SK-N-SH (cell line): ENCODE measurements around the gene KRTAP10-5. TPM values are rescaled to one million over a fixed set of nuclear protein-coding genes. Genes with fewer than 3 reads are reported as not detected.

Source experiments
- CTCF ChIA-PET: fragments of 300-600, 350-600 bp; formaldehyde crosslinking; extraction: SDS; loops from one replicate; lab custom pipeline; 2021; lab: Yijun Ruan, JAX
- POLR2A ChIA-PET: fragments of 350-600 bp; sonication (Branson Sonifier 250); formaldehyde crosslinking; extraction: SDS; loops from one replicate; lab custom pipeline; 2020; ENCODE audit warnings: antibody characterized with exemption, inconsistent platforms; lab: Yijun Ruan, JAX
- DNase-seq: peaks from one replicate; pipeline ENCODE4 v3.0.0; 2012
- H2AFZ ChIP-seq: fragments of 200-600 bp; sonication (generic); 2 replicates; pipeline ENCODE4 v1.8.1; 2016; ENCODE audit warnings: antibody characterized with exemption, mild to moderate bottlenecking, low read depth
- H3F3A ChIP-seq: fragments of 200-600 bp; sonication (generic); replicated peaks from 2 replicates; pipeline ENCODE3; 2016; ENCODE audit warnings: antibody characterized with exemption, mild to moderate bottlenecking; ENCODE audit not compliant: insufficient read depth
- H3K27ac ChIP-seq, 2 experiments: fragments of 200-500 bp in 1 of 2; fragments of 200-600 bp in 1 of 2; sonication (Bioruptor generic) in 1 of 2; sonication (generic), shearing (Covaris generic) in 1 of 2; 2 replicates each; pipeline versions ENCODE4 v1.5.1 to v1.6.1; 2014 to 2016; ENCODE audit warnings: low read depth in 2 of 2, inconsistent platforms in 1 of 2, low read length in 1 of 2, mild to moderate bottlenecking in 1 of 2, mixed read lengths in 1 of 2
- H3K27me3 ChIP-seq: fragments of 200-600 bp; sonication (generic), shearing (Covaris generic); 2 replicates; pipeline ENCODE4 v1.6.1; 2016; ENCODE audit warnings: mixed run types; ENCODE audit not compliant: insufficient read depth
- H3K36me3 ChIP-seq, 2 experiments: fragments of 200-500 bp in 1 of 2; fragments of 200-600 bp in 1 of 2; sonication (Bioruptor generic) in 1 of 2; sonication (generic) in 1 of 2; replicated peaks in 1 of 2; 2 replicates each; pipeline versions ENCODE3 to v1.5.1; 2014 to 2016; ENCODE audit warnings: low read length in 1 of 2, mild to moderate bottlenecking in 1 of 2; ENCODE audit not compliant: insufficient read depth in 2 of 2, control insufficient read depth in 1 of 2
- H3K4me1 ChIP-seq, 2 experiments: fragments of 200-500 bp in 1 of 2; fragments of 200-600 bp in 1 of 2; sonication (Bioruptor generic) in 1 of 2; sonication (generic), shearing (Covaris generic) in 1 of 2; 2 replicates each; pipeline versions ENCODE4 v1.5.1 to v1.6.1; 2014 to 2016; ENCODE audit warnings: low read depth in 1 of 2, low read length in 1 of 2, mixed run types in 1 of 2; ENCODE audit not compliant: insufficient read depth in 2 of 2, control insufficient read depth in 1 of 2
- H3K4me2 ChIP-seq: fragments of 200-600 bp; sonication (generic), shearing (Covaris generic); 2 replicates; pipeline ENCODE4 v1.6.1; 2017; ENCODE audit warnings: mixed run types
- H3K4me3 ChIP-seq, 2 experiments: fragments of 200-500 bp in 1 of 2; fragments of 200-600 bp in 1 of 2; sonication (Bioruptor generic) in 1 of 2; sonication (generic), shearing (Covaris generic) in 1 of 2; 2 replicates each; pipeline versions ENCODE4 v1.5.1 to v1.8.1; 2014 to 2016; ENCODE audit warnings: low read depth in 2 of 2, inconsistent platforms in 1 of 2, low read length in 1 of 2, mild to moderate bottlenecking in 1 of 2, mixed read lengths in 1 of 2, moderate library complexity in 1 of 2
- H3K79me2 ChIP-seq: fragments of 200-600 bp; sonication (generic); 2 replicates; pipeline ENCODE4 v1.8.1; 2017; ENCODE audit warnings: mild to moderate bottlenecking; ENCODE audit not compliant: insufficient read depth
- H3K9ac ChIP-seq: fragments of 200-600 bp; sonication (generic); 2 replicates; pipeline ENCODE4 v1.6.1; 2017; ENCODE audit warnings: mixed run types
- H3K9me2 ChIP-seq: fragments of 200-600 bp; sonication (generic); 2 replicates; pipeline ENCODE4 v1.6.1; 2017; ENCODE audit warnings: mixed run types
- H3K9me3 ChIP-seq: fragments of 200-600 bp; sonication (generic); 2 replicates; pipeline ENCODE4 v1.6.1; 2017; ENCODE audit warnings: mixed run types, mild to moderate bottlenecking, moderate library complexity
- H4K20me1 ChIP-seq: fragments of 200-600 bp; sonication (generic); 2 replicates; pipeline ENCODE4 v1.6.1; 2017; ENCODE audit warnings: mild to moderate bottlenecking, mixed run types; ENCODE audit not compliant: insufficient read depth
- GABPA ChIP-seq: IDR thresholded peaks from 2 replicates; pipeline ENCODE4 v1.4.0; 2012; ENCODE audit warnings: low read depth, mild to moderate bottlenecking
- GATA2 ChIP-seq: sonication (generic); formaldehyde crosslinking; IDR thresholded peaks from 2 replicates; pipeline ENCODE4 v1.5.0; 2020; ENCODE audit warnings: mild to moderate bottlenecking, missing genetic modification reagents
- MXI1 ChIP-seq: IDR thresholded peaks from 2 replicates; pipeline ENCODE4 v1.6.1; 2012; ENCODE audit warnings: mild to moderate bottlenecking, low read depth, low read length, improper control_type of control experiment
- NRF1 ChIP-seq: IDR thresholded peaks from 2 replicates; pipeline ENCODE4 v1.6.1; 2012; ENCODE audit warnings: low read depth, mild to moderate bottlenecking, low read length
- RCOR1 ChIP-seq: fragments of 150-350 bp; IDR thresholded peaks from 2 replicates; pipeline ENCODE4 v1.6.1; 2017; ENCODE audit warnings: antibody characterized with exemption, low read length
- RFX5 ChIP-seq: IDR thresholded peaks from 2 replicates; pipeline ENCODE4 v1.6.1; 2012; ENCODE audit warnings: mild to moderate bottlenecking, improper control_type of control experiment, low read length
- RXRA ChIP-seq: IDR thresholded peaks from 2 replicates; pipeline ENCODE4 v1.4.0; 2012; ENCODE audit warnings: low read depth, mild to moderate bottlenecking, borderline replicate concordance
- SMC3 ChIP-seq: IDR thresholded peaks from 2 replicates; pipeline ENCODE4 v1.6.1; 2012; ENCODE audit warnings: low read depth, low read length, improper control_type of control experiment
- TCF12 ChIP-seq: IDR thresholded peaks from 2 replicates; pipeline ENCODE4 v1.4.0; 2012
- YY1 ChIP-seq: IDR thresholded peaks from 2 replicates; pipeline ENCODE4 v1.4.0; 2012; ENCODE audit warnings: low read depth, mild to moderate bottlenecking
- WGBS: methylation state at CpG from one replicate; pipeline ENCODE4 v1.1.6; 2017; ENCODE audit warnings: low lambda C conversion rate; 5-methylcytosine and 5-hydroxymethylcytosine counted together
- polyA plus RNA-seq, 3 experiments: library from polyadenylated mRNA; depleted of rRNA; stranded (reverse); fragments of >200 nt; gene quantifications; 2 replicates each; pipeline ENCODE4 v1.2.3, GENCODE V29; 2012
- TF ChIP-seq, protein P1 (sequence below): IDR thresholded peaks from 2 replicates; pipeline ENCODE4 v1.6.1; 2012; ENCODE audit warnings: mild to moderate bottlenecking, low read depth, low read length, moderate library complexity
- TF ChIP-seq, protein P2 (sequence below): IDR thresholded peaks from 2 replicates; pipeline ENCODE4; 2012
- TF ChIP-seq, protein P3 (sequence below): fragments of 150-350 bp; IDR thresholded peaks from 2 replicates; pipeline ENCODE4 v1.6.1; 2017; ENCODE audit warnings: antibody characterized with exemption, low read length, low read depth, borderline replicate concordance
- TF ChIP-seq, protein P4 (sequence below): IDR thresholded peaks from 2 replicates; pipeline ENCODE4 v1.4.0; 2012; ENCODE audit warnings: low read depth, borderline replicate concordance
- TF ChIP-seq, protein P5 (sequence below): fragments of 200-600 bp; sonication (generic); IDR thresholded peaks from 2 replicates; pipeline ENCODE4 v1.6.1; 2017; ENCODE audit warnings: antibody characterized with exemption, mild to moderate bottlenecking, moderate library complexity

The KRTAP10-5 gene
- polyA plus RNA-seq, 1 of the 3 experiments (the other 2 are of a cell fraction), result not detected

DNA sequence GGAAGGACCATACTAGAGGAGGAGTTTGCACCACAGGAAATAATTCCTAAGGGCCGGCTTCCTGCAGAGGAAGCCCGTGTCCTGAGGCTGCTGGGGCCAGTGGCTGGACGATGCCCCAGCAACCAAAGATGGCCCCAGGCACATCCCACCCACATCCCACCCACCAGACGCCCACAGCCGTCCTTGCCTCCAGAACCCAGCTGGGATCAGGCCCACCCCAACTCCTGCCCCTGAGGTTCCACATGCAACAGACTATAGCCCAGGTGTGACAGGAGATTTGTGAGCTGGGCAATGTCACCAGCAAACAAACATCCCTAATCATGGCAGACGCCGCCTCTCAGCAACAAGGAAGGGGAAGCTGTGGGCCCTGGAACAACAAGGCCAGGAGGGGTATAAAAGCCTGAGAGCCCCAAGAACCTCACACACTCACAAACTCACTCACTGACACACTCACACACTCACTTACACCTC is 46.3 kb upstream of the KRTAP10-5 start, which contains the start of gene KRTAP10-9:
KRTAP10-9 (plus strand) TSS at position 421 of the 471 bp plus-strand sequence. CDS start 79 bp downstream, outside the sequence.
- Histone ChIP-seq H3K4me1 (no peaks in the 10 kb centered on the region; a peak in 1 of 4 replicates), H3K79me2 (no peaks in the 10 kb centered on the region), H3F3A (no peaks in the 10 kb centered on the region), H3K4me3 (no peak within 1 kb of the TSS), H3K4me2 (no peak within 1 kb of the TSS), H4K20me1 (no peaks in the 10 kb centered on the region), H3K9me2 (no peaks in the 10 kb centered on the region), H3K9me3 (peaks cover 10% of the 10 kb centered on the region; the same call in 1 of the 2 replicates), H2AFZ (no peak within 1 kb of the TSS), H3K27ac (no peak within 1 kb of the TSS), H3K27me3 (peaks cover 11% of the 10 kb centered on the region; the same call in 1 of the 2 replicates), H3K36me3 (peaks cover 0 to 3% of the 10 kb centered on the region in 2 experiments), H3K9ac (no peak within 1 kb of the TSS)
- 17% methylated on average over 2 of the region's 7 CpGs for WGBS
- ChIA-PET CTCF (interaction anchor here (4.4 kb wide), 1 partner anchor 167 kb away, joined by 15 read pairs; no protein-coding TSS in a partner anchor), POLR2A (no interaction called here)
- DNase-seq, result no peak
- TF ChIP-seq RXRA (no peak), NRF1 (no peak), YY1 (no peak), GATA2 (CRISPR knock-in tag) (no peak), RFX5 (no peak), RCOR1 (no peak), SMC3 (no peak), MXI1 (no peak), TCF12 (no peak), GABPA (no peak)
- TF ChIP-seq, protein P1, sequence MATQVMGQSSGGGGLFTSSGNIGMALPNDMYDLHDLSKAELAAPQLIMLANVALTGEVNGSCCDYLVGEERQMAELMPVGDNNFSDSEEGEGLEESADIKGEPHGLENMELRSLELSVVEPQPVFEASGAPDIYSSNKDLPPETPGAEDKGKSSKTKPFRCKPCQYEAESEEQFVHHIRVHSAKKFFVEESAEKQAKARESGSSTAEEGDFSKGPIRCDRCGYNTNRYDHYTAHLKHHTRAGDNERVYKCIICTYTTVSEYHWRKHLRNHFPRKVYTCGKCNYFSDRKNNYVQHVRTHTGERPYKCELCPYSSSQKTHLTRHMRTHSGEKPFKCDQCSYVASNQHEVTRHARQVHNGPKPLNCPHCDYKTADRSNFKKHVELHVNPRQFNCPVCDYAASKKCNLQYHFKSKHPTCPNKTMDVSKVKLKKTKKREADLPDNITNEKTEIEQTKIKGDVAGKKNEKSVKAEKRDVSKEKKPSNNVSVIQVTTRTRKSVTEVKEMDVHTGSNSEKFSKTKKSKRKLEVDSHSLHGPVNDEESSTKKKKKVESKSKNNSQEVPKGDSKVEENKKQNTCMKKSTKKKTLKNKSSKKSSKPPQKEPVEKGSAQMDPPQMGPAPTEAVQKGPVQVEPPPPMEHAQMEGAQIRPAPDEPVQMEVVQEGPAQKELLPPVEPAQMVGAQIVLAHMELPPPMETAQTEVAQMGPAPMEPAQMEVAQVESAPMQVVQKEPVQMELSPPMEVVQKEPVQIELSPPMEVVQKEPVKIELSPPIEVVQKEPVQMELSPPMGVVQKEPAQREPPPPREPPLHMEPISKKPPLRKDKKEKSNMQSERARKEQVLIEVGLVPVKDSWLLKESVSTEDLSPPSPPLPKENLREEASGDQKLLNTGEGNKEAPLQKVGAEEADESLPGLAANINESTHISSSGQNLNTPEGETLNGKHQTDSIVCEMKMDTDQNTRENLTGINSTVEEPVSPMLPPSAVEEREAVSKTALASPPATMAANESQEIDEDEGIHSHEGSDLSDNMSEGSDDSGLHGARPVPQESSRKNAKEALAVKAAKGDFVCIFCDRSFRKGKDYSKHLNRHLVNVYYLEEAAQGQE, result no peak
- TF ChIP-seq, protein P2, sequence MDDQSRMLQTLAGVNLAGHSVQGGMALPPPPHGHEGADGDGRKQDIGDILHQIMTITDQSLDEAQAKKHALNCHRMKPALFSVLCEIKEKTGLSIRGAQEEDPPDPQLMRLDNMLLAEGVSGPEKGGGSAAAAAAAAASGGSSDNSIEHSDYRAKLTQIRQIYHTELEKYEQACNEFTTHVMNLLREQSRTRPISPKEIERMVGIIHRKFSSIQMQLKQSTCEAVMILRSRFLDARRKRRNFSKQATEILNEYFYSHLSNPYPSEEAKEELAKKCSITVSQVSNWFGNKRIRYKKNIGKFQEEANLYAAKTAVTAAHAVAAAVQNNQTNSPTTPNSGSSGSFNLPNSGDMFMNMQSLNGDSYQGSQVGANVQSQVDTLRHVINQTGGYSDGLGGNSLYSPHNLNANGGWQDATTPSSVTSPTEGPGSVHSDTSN, result no peak
- TF ChIP-seq, protein P3, sequence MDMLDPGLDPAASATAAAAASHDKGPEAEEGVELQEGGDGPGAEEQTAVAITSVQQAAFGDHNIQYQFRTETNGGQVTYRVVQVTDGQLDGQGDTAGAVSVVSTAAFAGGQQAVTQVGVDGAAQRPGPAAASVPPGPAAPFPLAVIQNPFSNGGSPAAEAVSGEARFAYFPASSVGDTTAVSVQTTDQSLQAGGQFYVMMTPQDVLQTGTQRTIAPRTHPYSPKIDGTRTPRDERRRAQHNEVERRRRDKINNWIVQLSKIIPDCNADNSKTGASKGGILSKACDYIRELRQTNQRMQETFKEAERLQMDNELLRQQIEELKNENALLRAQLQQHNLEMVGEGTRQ, result no peak
- TF ChIP-seq, protein P4, sequence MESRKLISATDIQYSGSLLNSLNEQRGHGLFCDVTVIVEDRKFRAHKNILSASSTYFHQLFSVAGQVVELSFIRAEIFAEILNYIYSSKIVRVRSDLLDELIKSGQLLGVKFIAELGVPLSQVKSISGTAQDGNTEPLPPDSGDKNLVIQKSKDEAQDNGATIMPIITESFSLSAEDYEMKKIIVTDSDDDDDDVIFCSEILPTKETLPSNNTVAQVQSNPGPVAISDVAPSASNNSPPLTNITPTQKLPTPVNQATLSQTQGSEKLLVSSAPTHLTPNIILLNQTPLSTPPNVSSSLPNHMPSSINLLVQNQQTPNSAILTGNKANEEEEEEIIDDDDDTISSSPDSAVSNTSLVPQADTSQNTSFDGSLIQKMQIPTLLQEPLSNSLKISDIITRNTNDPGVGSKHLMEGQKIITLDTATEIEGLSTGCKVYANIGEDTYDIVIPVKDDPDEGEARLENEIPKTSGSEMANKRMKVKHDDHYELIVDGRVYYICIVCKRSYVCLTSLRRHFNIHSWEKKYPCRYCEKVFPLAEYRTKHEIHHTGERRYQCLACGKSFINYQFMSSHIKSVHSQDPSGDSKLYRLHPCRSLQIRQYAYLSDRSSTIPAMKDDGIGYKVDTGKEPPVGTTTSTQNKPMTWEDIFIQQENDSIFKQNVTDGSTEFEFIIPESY, result no peak
- TF ChIP-seq, protein P5, sequence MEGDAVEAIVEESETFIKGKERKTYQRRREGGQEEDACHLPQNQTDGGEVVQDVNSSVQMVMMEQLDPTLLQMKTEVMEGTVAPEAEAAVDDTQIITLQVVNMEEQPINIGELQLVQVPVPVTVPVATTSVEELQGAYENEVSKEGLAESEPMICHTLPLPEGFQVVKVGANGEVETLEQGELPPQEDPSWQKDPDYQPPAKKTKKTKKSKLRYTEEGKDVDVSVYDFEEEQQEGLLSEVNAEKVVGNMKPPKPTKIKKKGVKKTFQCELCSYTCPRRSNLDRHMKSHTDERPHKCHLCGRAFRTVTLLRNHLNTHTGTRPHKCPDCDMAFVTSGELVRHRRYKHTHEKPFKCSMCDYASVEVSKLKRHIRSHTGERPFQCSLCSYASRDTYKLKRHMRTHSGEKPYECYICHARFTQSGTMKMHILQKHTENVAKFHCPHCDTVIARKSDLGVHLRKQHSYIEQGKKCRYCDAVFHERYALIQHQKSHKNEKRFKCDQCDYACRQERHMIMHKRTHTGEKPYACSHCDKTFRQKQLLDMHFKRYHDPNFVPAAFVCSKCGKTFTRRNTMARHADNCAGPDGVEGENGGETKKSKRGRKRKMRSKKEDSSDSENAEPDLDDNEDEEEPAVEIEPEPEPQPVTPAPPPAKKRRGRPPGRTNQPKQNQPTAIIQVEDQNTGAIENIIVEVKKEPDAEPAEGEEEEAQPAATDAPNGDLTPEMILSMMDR, result no peak
